GM19468 (cell line): ENCODE data around the gene ZNF235.
"Not testable (repeated sequence)": the region's sequence is repeated elsewhere in the genome, so short reads cannot be mapped to it uniquely, and the experiment has no call there.

Source experiments
- ATAC-seq: cut with Tn5 transposase; IDR thresholded peaks from one replicate; pipeline ENCODE4 v1.9.1; 2021; ENCODE audit warnings: mild to moderate bottlenecking, moderate library complexity, moderate number of reproducible peaks; ENCODE audit not compliant: unreplicated experiment; ENCODE audit errors: extremely low read depth

ZNF235 gene

DNA sequence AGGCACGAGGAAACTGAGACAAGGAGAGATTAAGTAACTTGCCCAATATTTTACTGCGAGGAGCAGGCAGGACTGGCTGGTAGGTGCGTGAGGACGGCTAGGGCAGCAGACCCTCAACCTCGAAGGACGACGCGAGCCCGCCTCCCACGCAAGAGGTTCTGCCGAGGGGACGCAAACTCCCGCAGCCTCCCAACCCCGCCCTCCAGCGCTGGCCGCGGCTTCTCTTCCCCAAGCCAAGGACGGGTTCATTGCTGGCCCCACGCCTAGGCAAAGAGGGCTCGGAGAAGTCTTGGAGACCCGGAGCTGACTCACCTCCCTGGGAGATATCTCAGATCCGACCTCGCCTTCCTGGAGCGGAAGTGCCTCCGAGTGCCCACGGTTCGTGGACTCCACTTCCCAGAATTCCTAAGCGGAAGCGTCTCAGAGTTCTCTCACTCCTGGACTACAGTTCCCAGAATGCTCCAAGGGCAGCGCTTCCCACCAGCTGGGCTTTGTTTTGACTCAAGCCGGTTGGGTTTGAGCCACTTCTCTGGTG, at the start of gene ZNF235:
Gene ZNF235 (minus strand): TSS at position 367 of the 535 bp plus-strand sequence. CDS start 1,621 bp downstream, outside the sequence.
- peak; percentile 47 for ATAC-seq

- no peak for ATAC-seq
Measured at GRCh38 chr19:44346556-44346955, 41.7 kb upstream of the ZNF235 start.

DNA sequence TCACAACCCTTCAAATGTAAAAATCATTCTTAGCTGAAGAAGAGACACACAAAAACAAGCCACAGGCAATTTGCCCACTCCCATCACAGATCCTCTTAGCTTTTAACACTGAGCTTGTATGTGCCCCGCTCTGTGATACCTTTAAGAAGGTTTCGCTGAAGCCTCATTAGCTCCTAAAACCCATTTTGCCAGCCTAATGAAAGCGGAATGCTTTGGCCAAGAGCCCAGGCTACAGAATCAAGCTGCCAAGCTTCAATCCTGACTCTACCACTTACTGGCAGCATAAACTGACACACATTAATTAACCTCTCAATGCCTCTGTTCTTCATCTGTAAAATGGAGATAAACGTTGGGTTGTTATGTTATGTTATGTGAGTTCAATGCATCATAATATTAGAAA, 41.1 kb upstream of the ZNF235 start:
- ATAC-seq: no peak

DNA sequence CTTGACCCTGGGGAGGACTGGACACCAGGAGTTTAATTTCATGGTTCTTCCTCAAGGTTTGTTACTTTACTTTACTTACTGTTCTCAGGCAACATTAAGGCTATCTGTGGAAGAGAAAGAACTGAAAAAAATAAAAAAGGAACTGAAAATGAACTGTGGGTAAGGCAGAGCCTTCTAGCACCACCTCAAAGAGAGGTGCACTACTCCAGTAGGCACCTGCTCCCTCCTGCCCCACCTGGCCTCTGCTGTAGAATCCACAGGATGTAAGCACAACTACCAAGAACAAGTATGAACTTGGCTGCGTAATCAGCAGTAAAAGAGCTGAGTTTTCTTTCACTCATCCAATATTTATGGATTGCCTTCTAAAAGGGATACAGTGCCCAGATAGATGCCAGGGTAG, 39.4 kb upstream of the ZNF235 start:
- ATAC-seq: no peak

DNA sequence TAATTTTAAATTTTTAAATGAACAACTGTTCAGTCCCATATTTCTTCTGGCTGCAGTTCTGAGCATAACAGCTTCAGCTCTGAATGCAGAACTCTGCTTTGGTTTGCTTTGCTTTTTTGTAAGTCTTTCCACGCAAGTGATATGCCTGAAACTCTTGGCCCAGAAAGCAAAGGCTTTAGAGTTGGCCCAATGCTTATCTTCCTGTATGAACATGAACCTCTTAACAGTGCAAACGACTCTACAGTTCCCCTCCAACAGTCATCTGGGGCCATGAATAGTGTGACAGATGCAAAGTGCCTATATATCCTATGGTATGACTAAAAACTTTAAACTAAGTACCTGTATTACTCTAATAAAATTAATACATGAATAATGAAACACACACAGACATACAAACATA, 37.0 kb upstream of the ZNF235 start:
- no peak for ATAC-seq

- not testable (repeated sequence) for ATAC-seq
Measured at GRCh38 chr19:44334639-44335038, 29.8 kb upstream of the ZNF235 start.

DNA sequence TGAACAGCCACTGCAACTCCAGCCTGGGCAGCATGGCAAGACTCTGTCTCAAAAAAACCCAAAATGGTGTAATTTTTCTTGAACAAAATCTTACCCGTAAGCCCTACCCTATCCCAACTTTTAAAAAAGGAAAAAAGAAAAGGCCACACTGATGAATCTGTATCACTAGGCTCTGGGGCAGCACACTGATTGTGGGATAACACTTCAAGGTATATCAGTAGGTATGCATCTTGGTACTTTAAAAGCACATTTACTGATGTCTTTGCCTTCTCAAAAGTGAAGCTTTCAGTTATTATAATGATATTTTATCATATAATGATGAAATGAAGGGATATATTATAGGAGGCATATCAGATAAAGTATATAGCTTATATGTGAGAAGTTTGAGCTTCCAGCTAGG, 27.3 kb upstream of the ZNF235 start:
- ATAC-seq: no peak

- no peak for ATAC-seq
Measured at GRCh38 chr19:44315883-44316282, 11.1 kb upstream of the ZNF235 start.

DNA sequence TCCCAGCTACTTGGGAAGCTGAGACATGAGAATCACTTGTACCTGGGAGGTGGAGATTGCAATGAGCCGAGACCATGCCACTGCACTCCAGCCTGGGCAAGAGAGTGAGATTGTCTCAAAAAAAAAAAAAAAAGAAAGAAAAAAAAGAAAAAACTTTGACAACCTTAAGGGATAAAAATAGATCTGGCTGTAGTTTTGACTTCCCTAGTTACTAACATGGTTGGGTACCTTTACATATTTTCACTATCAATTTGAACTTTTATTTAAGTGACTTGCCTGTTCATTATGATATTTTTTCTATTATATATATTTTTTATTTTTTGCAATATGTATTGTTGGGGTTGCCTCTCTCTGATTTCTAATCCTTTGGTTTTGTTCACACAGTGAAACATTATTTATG, 8.4 kb upstream of the ZNF235 start:
- no peak for ATAC-seq

DNA sequence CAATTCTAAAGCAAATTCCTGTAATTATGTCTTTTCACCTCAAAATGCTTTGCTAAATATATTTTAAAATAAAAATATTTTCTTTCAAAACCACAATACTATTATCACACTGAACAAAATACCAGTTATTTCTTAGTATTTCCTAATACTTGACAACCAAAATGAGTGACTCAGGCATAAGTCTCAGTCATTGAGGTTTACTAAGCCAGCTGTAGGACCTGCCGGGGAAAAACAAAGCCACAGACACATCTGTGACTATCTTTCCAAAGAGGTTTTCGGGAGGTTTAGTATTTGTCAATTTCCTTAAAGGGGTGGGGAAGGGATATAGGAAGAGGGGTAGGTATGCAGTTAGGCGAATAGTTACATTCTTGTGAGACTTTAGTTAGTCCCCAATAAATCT, 3.2 kb upstream of the ZNF235 start:
- ATAC-seq: no peak

DNA sequence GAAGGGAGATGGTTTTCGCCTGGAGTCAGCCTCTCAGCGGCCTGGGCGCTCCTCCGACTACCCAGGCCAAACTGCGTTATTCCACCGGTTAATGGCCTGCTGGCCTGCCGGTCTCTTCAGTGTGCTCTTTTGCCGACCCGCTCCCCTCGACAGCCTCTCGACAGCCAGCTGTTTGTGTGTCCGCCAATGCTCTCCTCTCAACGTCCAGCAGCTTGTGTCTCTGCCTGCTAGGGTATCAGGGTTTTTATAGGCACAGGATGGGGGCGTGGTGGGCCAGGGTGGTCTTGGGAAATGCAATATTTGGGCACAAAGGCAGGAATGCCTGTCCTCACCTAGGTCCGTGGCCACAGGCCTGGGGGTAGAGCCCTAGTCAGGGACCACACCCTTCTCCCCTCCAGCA, 1.5 kb upstream of the ZNF235 start:
- no peak for ATAC-seq

DNA sequence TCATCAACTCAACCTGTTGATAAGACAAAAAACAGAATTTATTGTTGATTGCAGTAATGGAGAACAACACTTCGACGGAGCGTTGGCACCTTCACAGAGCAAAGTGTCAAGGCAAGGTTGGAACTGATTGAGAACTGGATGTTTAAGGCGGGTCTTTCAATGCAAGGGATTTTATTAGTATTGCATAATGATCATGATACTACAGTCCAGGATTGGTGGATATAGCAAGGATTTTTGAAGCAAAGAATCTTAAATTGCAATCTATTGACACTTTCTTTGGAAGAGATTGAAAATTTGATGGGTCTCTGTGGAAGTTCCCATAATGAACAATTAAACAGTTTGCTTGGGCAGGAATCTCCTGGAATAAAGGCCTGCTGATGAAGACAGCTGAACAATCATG, 632 bp upstream of the ZNF235 start:
- no peak for ATAC-seq

DNA sequence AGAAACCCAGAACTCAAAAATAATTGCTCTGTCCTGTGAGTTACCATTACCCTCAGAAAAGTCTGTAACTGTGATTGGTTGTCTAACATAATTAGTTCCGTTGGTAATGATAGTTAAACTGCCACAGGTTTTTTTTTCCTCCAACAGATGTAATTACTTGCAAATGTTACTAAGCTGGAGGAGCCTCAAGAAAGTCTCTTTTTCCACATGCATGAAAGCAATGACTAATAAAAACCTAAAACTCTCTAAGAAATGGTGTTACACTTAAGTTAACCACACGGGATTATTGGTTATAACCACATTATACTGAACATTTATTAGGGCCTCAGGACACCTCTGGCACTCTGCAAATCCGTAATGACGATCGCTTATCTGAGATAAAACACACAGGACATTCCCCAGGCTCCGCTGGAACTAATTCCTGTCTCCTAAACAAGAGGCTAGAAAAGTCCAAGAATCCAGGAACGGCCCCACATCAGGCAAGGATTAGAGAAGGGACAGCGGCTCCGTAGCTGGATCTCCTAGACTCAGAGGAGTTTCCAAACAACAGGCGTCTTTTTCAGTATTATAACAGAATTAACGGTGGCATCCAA, 753 bp downstream of the ZNF235 start:
- no peak for ATAC-seq

GRCh38 chr19:44303320-44303719, 1.5 kb downstream of the ZNF235 start:
- no peak for ATAC-seq

DNA sequence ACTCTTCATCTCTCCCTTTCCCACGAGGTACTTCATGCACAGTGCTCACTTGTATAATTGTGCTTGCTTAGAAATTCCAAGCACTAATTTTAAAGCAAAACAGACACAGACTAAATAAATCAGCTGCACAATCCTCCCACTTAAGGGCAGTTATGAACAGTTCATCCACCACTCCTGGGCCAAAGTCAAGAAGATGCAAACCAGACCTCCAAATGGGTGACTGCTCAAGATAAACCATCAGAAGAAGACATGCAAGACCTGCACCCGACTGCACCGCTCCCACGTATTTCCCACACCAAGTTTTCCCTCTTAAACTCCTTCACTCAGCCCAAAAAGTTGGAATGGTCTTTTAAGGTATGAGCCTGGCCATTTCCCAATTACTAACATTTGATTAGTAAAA, 19.9 kb downstream of the ZNF235 start:
- ATAC-seq: no peak

GRCh38 chr19:44282846-44283245, 22.0 kb downstream of the ZNF235 start:
- ATAC-seq: no peak

GRCh38 chr19:44280916-44281315, 23.9 kb downstream of the ZNF235 start:
- no peak for ATAC-seq

DNA sequence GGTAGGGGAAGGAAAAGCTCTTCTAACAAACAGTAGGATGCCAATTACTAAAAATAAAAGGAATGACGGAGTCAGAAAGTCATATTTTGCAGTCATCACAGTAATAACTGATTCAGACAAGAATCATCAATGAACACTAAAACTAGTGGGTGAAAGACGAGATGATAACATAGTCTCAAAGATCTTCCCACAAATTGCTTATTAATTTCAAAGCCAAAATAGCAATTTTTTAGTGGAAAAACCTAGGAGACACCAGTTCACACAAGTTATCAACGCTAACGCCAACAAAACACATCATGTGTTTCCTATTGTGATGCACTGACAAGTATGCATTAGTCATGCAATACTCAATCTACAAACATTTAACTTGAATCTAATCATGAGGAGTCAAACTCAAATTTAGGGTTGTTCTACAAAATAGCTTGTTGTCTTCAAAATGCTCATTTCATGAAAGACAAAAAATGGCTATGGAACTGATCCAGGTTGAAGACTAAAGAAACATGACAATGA, 26.6 kb downstream of the ZNF235 start:
- no peak for ATAC-seq

- no peak for ATAC-seq
Measured at GRCh38 chr19:44277331-44277730, 27.5 kb downstream of the ZNF235 start.

DNA sequence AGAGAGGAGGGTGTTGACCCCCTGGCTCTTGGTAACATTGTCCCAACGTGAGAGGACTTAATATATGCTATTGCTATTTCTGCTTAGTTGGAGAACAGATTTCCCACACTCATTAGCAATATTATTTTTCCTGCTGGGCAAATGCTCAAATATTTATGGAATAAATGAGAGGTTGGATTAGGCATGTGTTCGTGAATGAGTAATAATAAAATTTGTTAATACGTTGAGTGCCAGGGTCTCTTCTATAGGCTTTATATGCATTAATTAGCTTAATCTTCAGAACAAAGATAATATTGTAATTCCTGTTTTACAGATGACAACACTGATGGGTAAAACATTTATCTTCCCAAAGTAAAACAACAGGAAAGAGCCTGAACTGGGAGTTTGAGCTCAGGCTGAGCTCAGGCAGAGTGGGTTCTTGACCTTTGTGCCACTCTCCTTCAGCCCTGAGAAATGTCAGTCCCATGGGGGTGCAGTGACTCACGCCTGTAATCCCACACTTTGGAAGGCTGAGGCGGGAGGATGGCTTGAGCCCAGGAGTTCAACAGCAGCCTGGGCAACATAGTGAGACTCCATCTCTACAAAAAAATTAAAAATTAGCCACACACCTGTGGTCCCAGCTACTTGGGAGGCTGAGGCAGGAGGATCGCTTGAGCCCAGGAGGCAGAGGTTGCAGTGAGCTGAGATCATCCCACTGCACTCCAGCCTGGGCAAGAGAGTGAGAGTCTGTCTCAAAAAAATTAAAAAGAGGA, 44.0 kb downstream of the ZNF235 start:
- ATAC-seq: no peak

GRCh38 chr19:44260343-44260681, 44.5 kb downstream of the ZNF235 start:
- no peak for ATAC-seq
